Stimulated activated CD8-positive, alpha-beta memory T cell treated with anti-CD3 and anti-CD28 coated beads, Interleukin-4, amount 100 ng/mL, for 4 hours (primary cell): ENCODE results near the gene MRGPRD.

ENCODE experiments used
- DNase-seq, 2 donors: peaks; one replicate each; pipeline ENCODE4 v3.0.0-alpha.2; 2020; ENCODE audit warnings: low read depth in 2 of 2, low spot score in 1 of 2

MRGPRD gene

GRCh38 chr11:68948935-68949334 is 31.9 kb downstream of the MRGPRD start:
- no peak for DNase-seq

GRCh38 chr11:68948496-68948895 is 32.3 kb downstream of the MRGPRD start:
- DNase-seq = no peak

GRCh38 chr11:68947151-68947550 is 33.6 kb downstream of the MRGPRD start:
- no peak for DNase-seq

- no peak for DNase-seq
Observed at GRCh38 chr11:68946416-68947090, 34.2 kb downstream of the MRGPRD start.

- no peak for DNase-seq
Observed at GRCh38 chr11:68942751-68943271, 38.0 kb downstream of the MRGPRD start.

GRCh38 chr11:68942095-68942620 is 38.6 kb downstream of the MRGPRD start:
- no peak for DNase-seq

- DNase-seq = no peak
Observed at GRCh38 chr11:68941324-68942094, 39.3 kb downstream of the MRGPRD start.

- no peak for DNase-seq
Observed at GRCh38 chr11:68940651-68941323, 40.0 kb downstream of the MRGPRD start.

GRCh38 chr11:68939583-68940555 is 40.9 kb downstream of the MRGPRD start:
- DNase-seq = no peak

GRCh38 chr11:68938816-68939582 is 41.8 kb downstream of the MRGPRD start:
- no peak for DNase-seq

- DNase-seq = no peak
Observed at GRCh38 chr11:68938088-68938487, 42.7 kb downstream of the MRGPRD start.

- no peak for DNase-seq
Observed at GRCh38 chr11:68936676-68937620, 43.8 kb downstream of the MRGPRD start.

GRCh38 chr11:68936358-68936636 is 44.5 kb downstream of the MRGPRD start:
- no peak for DNase-seq

- DNase-seq = no peak
Observed at GRCh38 chr11:68935516-68936357, 45.0 kb downstream of the MRGPRD start.

- DNase-seq = no peak
Observed at GRCh38 chr11:68935066-68935465, 45.7 kb downstream of the MRGPRD start.

GRCh38 chr11:68934666-68935065 is 46.1 kb downstream of the MRGPRD start:
- no peak for DNase-seq

- no peak for DNase-seq
Observed at GRCh38 chr11:68934321-68934645, 46.5 kb downstream of the MRGPRD start.
